ENCODE measurements around the gene TAS2R38. TPM values are rescaled to one million over a fixed set of nuclear protein-coding genes. Genes with fewer than 3 reads are reported as not detected.

The TAS2R38 gene
- not detected in 2 replicates for total RNA-seq

GRCh38 chr7:141973673-141974072, at the start of gene TAS2R38:
Gene TAS2R38, minus strand, starts transcription at chr7:141973773. Its CDS starts 84 bp downstream, at chr7:141973689.

DNA sequence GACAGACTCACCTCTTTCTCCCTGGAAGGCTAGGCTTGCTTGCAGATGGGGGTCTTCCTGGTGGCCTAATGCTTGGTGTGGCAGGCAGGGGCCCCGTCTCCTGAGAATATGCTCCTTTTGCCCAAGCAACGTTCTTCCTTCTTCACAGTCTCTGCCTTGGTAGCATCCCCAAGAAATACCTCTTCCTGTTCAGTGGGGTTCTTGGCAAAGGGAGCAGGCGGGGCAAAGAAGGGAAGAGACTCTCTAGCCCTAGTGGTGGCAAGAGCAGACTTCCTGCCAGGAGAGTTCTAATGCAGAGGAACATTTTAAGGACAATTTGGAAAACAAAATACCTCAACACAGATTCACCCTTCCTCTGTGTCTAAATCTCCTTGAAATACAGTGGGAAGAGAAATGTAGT, 26.8 kb downstream of the TAS2R38 start, which contains the start of gene CLEC5A:
Gene CLEC5A, minus strand, starts transcription at position 179 of the 400 bp plus-strand sequence. CDS start 682 bp downstream, outside the sequence.

Other genes starting within 250 kb of the TAS2R38 start
- 116 and 149 TPM in 2 replicates for gene SSBP1, start 235.4 kb downstream of the TAS2R38 start, total RNA-seq
- gene TAS2R3, start 209.7 kb downstream of the TAS2R38 start, total RNA-seq: 1.0 and 7.8 TPM in 2 replicates
- 1.0 and 6.4 TPM in 2 replicates for gene TAS2R4, start 197.1 kb downstream of the TAS2R38 start, total RNA-seq
- 1.0 and 4.4 TPM in 2 replicates for gene TAS2R5, start 183.6 kb downstream of the TAS2R38 start, total RNA-seq
- gene PRSS37, start 132.3 kb downstream of the TAS2R38 start, total RNA-seq: not detected in 2 replicates
- gene OR9A4, start 57.4 kb downstream of the TAS2R38 start, total RNA-seq: 0.43 TPM in 1 of 2 replicates, not detected in the other
- 0.07 TPM in 1 of 2 replicates, not detected in the other for gene CLEC5A, start 26.8 kb downstream of the TAS2R38 start, total RNA-seq
- gene MGAM, start 22.1 kb upstream of the TAS2R38 start, total RNA-seq: under 0.01 and 4.1 TPM in 2 replicates
- gene MGAM2, start 137.9 kb upstream of the TAS2R38 start, total RNA-seq: 0.21 TPM in 1 of 2 replicates, not detected in the other